ENCODE measurements around the gene SEMA4G.

GRCh38 chr10:100934084-100934659, 35.1 kb upstream of the SEMA4G start:
- TF ChIP-seq MXI1 (conservative IDR thresholded peaks at IDR 0.05; ENCODE audit: poor library complexity, severe bottlenecking), result no peak
- no peak for TF ChIP-seq CTCF (IDR thresholded peaks at IDR 0.05; ENCODE audit: poor library complexity, severe bottlenecking)
- no peak for TF ChIP-seq EZH2 (IDR thresholded peaks at IDR 0.05; ENCODE audit: borderline replicate concordance, insufficient read depth, low read length, poor library complexity, severe bottlenecking)
- no peak for TF ChIP-seq POLR2AphosphoS5 (IDR thresholded peaks at IDR 0.05)
- no peak for TF ChIP-seq EP300 (conservative IDR thresholded peaks at IDR 0.05; ENCODE audit: poor library complexity, severe bottlenecking)
- no peak for TF ChIP-seq RAD21 (conservative IDR thresholded peaks at IDR 0.05)
- TF ChIP-seq REST (IDR thresholded peaks at IDR 0.05; ENCODE audit: borderline replicate concordance), result no peak
- no peak for TF ChIP-seq TAF1 (IDR thresholded peaks at IDR 0.05; ENCODE audit: low read depth)
